Daoy (cell line): Measurements from ENCODE around the gene PCBP1. TPM values are rescaled to one million over a fixed set of nuclear protein-coding genes. Genes with fewer than 3 reads are reported as not detected.
A peak's percentile ranks its signal among the peaks of the same experiment; 100 is the strongest.
"Not testable (repeated sequence)": the region's sequence is repeated elsewhere in the genome, so short reads cannot be mapped to it uniquely, and the experiment has no call there.

Source experiments
- DNase-seq: peaks from one replicate; pipeline ENCODE4 v3.0.0-alpha.2; 2015; ENCODE audit warnings: low read depth
- total RNA-seq: library from RNA; depleted of rRNA; stranded (reverse); fragments of >200 nt; shearing (Covaris generic); gene quantifications from 2 replicates; pipeline ENCODE4 v1.2.3, GENCODE V29; 2014; rRNA removed

PCBP1 gene
- total RNA-seq, 1 experiment from 2014 or later: 20.2 TPM

DNA sequence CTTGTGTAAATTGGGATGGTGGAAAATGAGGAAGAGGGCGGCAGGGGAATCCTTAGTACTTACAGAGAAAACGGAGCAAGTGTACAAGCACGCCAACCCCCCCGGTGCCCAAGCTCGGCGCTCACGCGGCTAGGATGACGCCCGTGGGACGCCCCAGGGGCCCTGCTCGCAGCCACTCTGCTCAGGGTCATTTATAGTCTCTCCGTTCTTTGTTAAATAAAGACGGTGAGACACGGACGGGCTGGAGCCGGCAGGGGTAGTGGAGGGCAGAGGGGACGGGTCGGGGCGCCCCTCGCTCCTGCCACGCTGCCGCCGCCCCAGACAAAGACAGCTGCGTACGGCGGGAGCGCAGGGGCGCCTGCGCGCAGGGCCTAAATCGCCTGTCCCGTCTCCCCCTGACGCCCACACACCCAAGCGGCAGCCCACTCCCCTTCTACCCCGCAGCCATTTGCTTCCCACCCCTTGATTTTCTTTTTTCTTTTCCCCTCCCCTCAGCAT, 37.8 kb downstream of the PCBP1 start:
- peak; percentile 48 for DNase-seq

DNA sequence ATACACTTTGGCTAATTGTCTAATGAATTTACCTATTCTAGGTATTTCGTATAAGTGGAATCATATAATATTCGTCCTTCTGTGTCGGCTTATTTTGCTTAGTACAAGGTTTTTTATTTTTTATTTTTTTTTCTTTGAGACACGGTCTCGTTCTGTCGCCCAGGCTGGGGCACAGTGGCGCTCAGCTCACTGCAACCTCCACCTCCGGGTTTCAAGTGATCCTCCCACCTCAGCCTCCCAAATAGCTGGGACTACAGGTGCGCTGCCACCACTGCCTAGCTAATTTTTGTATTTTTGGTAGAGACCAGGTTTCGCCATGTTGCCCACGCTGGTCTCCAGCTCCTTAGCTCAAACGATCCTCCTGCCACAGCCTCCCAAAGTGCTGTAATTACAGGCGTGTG, 38.2 kb downstream of the PCBP1 start:
- DNase-seq: no peak

DNA sequence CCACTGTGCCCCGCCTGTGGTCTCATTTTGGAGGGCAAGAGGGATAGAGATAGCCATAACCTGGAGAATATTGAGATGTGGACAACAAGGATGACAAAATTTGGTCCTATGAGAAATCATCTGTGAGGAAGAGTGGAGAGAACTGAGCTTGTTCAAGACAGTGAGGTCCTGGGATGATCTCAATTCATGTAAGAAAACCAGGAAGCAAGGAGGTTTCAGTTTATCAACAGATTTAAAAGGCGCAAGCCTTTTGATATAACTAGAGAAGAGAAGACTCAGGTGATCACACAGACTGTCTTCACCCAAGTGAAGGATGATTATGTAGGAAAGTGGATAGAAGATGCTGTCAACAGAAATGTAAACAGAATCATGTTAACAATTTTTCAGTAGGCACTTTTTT, 39.1 kb downstream of the PCBP1 start:
- no peak for DNase-seq

DNA sequence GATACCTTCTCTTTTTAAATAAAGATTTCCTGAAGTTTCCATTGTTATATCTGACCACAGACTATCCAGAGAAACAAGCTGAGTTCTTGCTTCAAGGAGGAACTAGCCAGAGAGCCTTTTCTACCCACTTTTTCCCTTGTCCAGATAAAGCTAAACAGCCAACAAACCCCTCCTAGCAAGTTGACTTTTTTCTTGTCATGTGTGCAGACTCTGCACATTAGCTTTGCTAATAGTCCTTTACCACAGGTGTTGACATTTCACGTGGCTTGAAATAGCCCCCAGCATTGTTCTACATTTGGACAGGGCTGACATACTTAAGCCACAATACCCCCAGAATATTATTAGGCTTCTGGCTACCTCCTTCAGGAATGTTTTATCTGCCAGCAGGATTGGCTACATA, 40.7 kb downstream of the PCBP1 start:
- no peak for DNase-seq

DNA sequence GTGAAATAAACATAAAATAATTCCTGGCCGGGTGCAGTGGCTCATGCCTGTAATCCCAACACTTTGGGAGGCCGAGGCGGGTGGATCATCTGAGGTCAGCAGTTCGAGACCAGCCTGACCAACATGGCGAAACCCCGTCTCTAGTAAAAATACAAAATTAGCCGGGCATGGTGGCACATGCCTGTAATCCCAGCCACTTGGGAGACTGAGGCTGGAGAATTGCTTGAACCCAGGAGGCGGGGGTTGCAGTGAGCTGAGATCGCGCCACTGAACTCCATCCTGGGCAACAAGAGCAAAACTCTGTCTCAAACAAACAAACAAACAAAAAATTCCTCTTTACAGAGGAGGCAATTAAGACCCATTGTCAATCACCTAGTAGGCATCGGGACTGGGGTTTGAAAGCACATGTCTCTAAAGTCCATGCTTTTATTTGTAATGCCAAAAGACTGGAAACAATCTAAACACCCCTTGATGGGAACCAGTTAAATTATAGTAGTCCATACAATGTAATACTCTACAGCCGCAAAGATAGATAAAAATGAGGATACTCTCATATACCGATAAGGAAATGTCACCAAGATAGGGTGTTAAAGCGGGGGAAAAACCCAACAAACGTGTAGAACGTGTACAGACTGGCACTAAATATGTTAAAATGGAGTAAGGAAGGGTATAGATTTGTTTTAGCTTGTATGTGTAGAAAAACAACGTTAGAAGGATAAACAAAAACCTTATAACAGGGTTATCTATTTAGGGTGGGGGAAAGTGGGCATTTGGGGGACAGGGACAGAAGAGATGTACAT, 44.3 kb downstream of the PCBP1 start:
- DNase-seq: not testable (repeated sequence)

DNA sequence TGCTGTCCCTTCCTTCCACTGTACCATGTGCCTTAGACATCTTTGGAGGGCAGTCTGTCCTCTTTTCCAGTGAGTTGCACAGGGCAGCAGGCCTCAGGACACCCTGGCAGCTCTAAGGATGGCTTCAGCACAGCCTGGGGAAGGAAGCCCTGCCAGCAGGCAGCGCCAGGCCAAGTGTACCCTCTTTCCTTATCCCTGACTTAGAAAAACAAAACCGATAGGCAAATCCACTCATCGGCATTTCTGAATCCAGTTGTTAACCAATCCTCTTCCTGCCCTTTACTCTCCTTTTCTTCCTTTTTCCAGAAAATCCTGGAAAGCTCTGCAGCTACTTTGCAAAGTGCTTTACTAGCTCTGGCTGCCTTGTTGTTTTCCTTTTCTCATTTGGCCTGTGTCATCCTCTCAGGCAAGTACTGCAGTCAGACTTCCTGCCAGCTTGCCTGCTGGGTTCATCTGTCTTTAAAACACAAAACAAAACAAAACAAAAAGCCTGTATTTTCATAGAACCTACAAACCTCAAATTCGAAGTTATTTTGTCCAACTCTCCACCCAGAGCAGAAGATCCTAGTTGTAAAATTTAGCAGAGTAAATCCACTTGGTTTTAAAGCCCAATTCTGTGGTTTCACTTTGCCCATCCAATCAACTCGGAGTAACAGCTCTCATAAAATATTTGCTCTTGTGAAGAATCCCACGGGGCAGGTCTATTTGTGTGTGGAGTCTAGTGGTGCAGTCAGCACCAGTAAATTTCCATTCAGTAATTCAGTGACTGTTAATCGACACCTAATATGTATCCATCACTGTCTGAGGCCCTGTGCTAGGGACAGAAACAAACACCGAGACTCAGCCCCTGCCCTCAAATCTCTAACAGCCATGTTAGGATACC, 45.2 kb downstream of the PCBP1 start:
- DNase-seq: peak; percentile 59

DNA sequence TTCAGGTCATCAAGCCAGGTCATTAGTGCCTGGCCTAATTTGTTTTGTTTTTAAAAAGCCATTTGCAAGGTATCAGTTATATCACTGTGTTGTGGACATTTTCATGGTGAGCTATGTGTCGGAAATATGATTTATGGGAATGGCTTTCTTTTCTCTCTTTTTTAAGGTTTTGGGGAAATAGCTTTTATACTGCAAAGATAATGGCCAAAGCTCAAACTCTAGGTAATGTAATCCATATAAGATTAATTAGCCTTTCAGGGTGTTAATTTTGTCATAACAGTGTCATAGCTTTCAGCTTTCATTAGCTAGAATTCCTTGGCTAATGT, 45.8 kb downstream of the PCBP1 start:
- no peak for DNase-seq

DNA sequence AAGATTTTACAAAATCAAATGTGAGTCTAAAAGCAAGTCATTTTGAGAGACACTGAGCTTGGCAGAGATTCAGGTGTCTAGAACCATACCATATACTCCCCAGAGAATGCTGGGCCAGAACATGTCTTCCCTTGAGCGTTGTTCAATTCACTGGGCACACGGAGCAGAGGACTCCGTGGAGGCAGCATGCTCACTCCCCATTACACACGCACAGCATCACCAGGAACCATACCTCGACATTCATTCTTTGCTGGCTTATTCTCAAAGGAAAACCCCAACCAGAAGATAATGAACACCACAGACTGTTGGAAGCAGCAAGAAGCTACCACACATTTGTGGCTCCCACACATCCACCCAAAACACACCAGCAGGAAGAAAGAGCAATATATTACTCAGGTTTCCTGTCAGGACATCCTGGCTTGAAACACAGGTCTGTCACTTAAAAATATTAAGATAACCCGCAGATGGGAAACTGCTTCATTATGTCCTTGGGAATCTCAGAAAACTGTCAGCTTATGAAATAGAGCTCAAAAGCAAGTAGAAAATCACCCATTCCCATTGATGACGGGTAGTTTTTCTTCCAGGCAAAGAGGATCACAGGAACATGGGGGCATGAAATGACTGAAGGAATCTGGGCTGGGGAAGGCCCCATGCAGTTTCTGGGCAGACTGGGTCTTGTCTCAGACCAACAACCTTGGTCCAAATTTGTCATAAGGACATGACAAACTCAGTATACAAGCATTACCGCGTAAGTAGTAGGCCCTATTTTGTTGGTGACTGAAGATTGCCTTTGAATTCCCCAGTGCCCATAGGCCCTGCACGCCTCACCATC, 46.4 kb downstream of the PCBP1 start:
- peak; percentile 60 for DNase-seq

DNA sequence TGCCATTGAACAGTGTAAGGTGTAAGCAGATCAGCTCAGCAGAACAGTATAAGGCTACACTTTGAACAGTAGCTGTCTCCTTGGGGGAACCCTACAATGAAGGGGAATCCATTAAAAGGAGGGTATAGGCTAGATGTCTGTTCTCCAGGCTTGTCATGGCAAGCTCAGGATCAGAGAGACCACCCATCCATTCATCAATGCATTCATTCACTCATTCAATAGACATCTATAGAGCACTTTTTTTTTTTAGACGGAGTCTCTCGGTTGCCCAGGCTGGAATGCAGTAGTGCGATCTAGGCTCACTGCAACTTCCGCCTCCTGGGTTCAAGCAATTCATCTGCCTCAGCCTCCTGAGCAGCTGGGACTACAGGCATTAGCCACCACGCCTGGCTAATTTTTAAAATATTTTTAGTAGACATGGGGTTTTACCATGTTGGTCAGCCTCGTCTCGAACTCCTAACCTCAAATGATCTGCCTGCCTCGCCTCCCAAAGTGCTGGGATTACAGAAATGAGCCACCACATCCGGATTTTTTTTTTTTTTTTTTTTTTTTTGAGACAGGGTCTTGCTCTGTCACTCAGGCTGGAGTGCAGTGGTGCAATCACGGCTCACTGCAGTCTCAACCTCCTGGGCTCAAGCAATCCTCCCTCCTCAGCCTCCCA, 47.2 kb downstream of the PCBP1 start:
- DNase-seq: not testable (repeated sequence)

Other genes starting within 250 kb of the PCBP1 start
- gene SNRNP27, start 193.5 kb upstream of the PCBP1 start, total RNA-seq: 103 and 135 TPM in 2 replicates
- gene MXD1, start 172.4 kb upstream of the PCBP1 start, total RNA-seq: 1.5 and 4.7 TPM in 2 replicates
- 0.80 and 1.2 TPM in 2 replicates for gene ASPRV1, start 125.8 kb upstream of the PCBP1 start, total RNA-seq
- gene C2orf42, start 103.5 kb downstream of the PCBP1 start, total RNA-seq: 13.2 and 15.0 TPM in 2 replicates
- 67.4 and 83.1 TPM in 2 replicates for gene TIA1, start 161.2 kb downstream of the PCBP1 start, total RNA-seq
- gene PCYOX1, start 170.7 kb downstream of the PCBP1 start, total RNA-seq: 10.7 and 14.3 TPM in 2 replicates
- gene SNRPG, start 206.3 kb downstream of the PCBP1 start, total RNA-seq: 646 and 667 TPM in 2 replicates
- 65.9 and 68.2 TPM in 2 replicates for gene FAM136A, start 214.6 kb downstream of the PCBP1 start, total RNA-seq